VCaP (cell line): ENCODE measurements around the gene SLC17A5.
A peak's percentile ranks its signal among the peaks of the same experiment; 100 is the strongest.

ENCODE experiments used
- H3K27ac ChIP-seq: fragments of 450-650 bp; 2 replicates; pipeline ENCODE4 v1.5.1; 2017
- TF ChIP-seq, protein P1 (sequence below): fragments of 450-650 bp; conservative IDR thresholded peaks from 2 replicates; pipeline ENCODE4 v1.5.1; 2017; ENCODE audit warnings: mild to moderate bottlenecking, moderate library complexity

SLC17A5 gene

DNA sequence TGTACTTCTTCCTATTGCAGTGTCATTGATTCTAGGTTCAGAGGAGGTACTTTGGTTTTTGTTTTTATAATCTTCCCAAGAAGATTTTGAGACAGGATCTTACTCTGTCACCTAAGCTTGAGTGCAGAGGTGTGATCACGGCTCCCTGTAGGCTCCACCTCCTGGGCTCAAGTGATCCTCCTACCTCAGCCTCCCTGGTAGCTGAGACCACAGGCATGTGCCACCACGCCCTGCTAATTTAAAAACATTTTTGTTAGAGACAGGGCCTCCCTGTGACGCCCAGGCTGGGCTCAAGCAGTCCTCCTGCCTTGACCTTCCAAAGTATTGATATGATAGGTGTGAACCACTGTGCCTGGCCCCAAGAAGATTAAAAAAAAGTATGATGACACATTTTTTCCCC lies 3.4 kb upstream of the SLC17A5 start:
- no peak overlapping the region for H3K27ac ChIP-seq
- TF ChIP-seq, protein P1, sequence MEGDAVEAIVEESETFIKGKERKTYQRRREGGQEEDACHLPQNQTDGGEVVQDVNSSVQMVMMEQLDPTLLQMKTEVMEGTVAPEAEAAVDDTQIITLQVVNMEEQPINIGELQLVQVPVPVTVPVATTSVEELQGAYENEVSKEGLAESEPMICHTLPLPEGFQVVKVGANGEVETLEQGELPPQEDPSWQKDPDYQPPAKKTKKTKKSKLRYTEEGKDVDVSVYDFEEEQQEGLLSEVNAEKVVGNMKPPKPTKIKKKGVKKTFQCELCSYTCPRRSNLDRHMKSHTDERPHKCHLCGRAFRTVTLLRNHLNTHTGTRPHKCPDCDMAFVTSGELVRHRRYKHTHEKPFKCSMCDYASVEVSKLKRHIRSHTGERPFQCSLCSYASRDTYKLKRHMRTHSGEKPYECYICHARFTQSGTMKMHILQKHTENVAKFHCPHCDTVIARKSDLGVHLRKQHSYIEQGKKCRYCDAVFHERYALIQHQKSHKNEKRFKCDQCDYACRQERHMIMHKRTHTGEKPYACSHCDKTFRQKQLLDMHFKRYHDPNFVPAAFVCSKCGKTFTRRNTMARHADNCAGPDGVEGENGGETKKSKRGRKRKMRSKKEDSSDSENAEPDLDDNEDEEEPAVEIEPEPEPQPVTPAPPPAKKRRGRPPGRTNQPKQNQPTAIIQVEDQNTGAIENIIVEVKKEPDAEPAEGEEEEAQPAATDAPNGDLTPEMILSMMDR = no peak

DNA sequence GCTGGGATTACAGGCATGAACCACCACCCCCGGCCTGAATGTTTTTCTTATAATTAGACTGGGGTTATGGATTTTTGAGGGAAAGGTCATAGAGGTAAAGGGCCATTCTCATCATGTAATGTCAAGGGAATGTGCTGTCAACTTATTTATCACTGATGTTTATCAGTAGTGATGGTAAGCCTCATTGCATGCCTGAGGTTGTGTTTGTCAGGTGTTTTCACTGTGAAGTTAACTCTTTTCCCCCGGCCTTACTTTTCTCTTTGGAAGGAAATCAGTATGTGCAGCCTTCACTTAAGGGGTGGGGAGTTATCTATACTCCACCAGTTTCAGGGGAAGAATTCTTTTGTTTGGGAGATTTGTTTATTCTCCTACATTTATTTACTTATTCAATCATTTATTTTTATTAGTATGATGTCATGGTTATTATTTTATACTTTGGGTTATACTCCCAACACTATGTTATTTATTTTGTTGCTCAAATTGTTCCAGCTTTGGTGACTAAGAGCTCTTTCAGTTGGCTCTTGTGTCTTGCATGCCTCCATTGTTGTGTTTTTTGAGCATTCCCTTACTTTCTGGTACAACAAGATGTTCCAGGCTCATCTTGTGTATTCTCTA lies 2.8 kb upstream of the SLC17A5 start:
- no peak overlapping the region for H3K27ac ChIP-seq
- TF ChIP-seq, protein P1 = no peak

GRCh38 chr6:73655341-73655917 lies 1.6 kb upstream of the SLC17A5 start:
- H3K27ac ChIP-seq = no peak overlapping the region
- TF ChIP-seq, protein P1 = no peak

DNA sequence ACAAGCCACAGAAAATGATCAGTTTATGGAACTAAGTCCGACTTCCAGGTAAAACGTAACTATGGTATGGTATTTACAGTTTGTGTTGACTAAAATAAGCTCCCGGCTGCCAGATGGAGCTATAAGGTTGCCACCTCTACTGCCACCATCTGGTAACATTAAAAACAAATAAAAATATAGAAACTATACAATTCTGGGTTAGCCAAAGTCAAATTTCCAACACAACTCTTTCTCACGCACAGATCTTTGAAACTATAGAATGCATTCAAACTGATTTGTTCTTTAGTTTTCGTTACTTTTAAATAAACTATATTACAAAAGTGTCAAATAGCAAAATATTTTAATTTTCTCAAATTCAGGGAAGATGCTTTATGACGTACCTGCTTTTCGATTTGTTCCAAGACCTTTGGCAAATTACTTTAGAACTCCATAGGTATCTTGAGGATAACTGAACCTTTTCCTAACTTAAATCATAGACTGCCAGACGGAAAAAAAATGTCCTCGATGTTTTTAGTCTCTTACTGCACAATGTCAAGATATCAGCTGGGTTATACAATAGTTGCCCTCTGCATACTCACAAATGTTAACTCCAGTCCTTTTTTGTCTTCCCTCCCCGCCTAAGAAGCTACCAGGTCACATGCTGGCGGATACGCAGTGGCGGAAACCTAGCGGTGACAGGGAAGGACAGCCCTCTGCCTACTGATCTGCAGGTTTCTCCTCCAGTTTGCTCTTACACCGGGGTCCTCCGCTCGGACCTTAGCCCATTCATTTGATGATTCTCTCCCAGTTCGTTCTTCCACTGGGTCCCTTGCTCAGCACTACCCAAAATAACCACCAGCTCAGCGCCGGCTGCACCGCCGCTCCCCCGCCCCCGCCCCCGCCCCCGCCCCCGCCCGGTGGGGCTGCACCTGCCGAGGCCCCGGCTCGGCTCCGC lies 888 bp downstream of the SLC17A5 start:
- TF ChIP-seq, protein P1 = peak; percentile 69
- peak overlapping the region; percentile 87 for H3K27ac ChIP-seq

DNA sequence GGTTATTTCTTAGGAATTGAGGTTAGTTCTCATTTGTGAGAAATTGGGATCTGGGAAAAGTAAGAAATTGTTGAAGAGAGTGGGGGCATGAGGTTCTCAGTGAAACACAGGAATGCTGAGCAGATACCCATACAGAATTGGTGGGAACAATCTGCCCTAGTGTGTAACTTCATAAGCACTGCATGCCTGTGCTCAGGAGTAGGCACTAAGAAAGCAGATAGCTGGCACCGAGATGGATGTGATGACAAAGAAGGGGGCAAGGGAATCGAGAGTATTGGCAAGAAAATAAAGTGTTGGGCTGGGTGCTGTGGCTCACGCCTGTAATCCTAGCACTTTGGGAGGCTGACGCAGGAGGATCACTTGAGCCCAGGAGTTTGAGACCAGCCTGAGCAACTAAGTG lies 4.0 kb downstream of the SLC17A5 start:
- peak overlapping the region; percentile 54 for H3K27ac ChIP-seq
- TF ChIP-seq, protein P1 = no peak

GRCh38 chr6:73648166-73648565 lies 5.6 kb downstream of the SLC17A5 start:
- TF ChIP-seq, protein P1 = no peak

GRCh38 chr6:73644941-73645591 lies 8.7 kb downstream of the SLC17A5 start:
- H3K27ac ChIP-seq = peak overlapping the region; percentile 11; the same call in 1 of the 2 replicates

More at GRCh38 chr6:73648166-73648565, 5.6 kb downstream of the SLC17A5 start:
- no peak overlapping the region for H3K27ac ChIP-seq

More at GRCh38 chr6:73644941-73645591, 8.7 kb downstream of the SLC17A5 start:
- TF ChIP-seq, protein P1 = no peak
